BLaER1 (cell line): ENCODE data around the gene TCEAL4.

ENCODE experiments used
- H3K27ac ChIP-seq: shearing (Covaris generic); formaldehyde crosslinking; 2 replicates; pipeline ENCODE4 v1.8.1; 2022
- H3K27me3 ChIP-seq: shearing (Covaris generic); formaldehyde crosslinking; 2 replicates; pipeline ENCODE4 v1.8.1; 2022
- H3K36me3 ChIP-seq: shearing (Covaris generic); formaldehyde crosslinking; 2 replicates; pipeline ENCODE4 v1.8.1; 2022
- H3K4me1 ChIP-seq: shearing (Covaris generic); formaldehyde crosslinking; 2 replicates; pipeline ENCODE4 v1.8.1; 2022
- H3K4me2 ChIP-seq: shearing (Covaris generic); formaldehyde crosslinking; 2 replicates; pipeline ENCODE4 v1.8.1; 2022
- H3K4me3 ChIP-seq: shearing (Covaris generic); formaldehyde crosslinking; 2 replicates; pipeline ENCODE4 v1.8.1; 2022
- H3K9ac ChIP-seq: shearing (Covaris generic); formaldehyde crosslinking; 2 replicates; pipeline ENCODE4 v1.8.1; 2022
- H3K9me3 ChIP-seq: shearing (Covaris generic); formaldehyde crosslinking; 2 replicates; pipeline ENCODE4 v1.8.1; 2022
- H4K20me1 ChIP-seq: shearing (Covaris generic); formaldehyde crosslinking; 2 replicates; pipeline ENCODE4 v1.8.1; 2022
- Cebpa-rat ChIP-seq: shearing (Covaris generic); IDR thresholded peaks from 2 replicates; pipeline ENCODE4 v1.8.1; 2022

Gene TCEAL4

GRCh38 chrX:103554687-103555424 lies 30.5 kb upstream of the TCEAL4 start:
- H4K20me1 ChIP-seq: no peaks in the 10 kb centered on the region
- no peak for TF ChIP-seq Cebpa-rat
- no peak overlapping the region for H3K9ac ChIP-seq
- no peak overlapping the region for H3K4me3 ChIP-seq
- H3K9me3 ChIP-seq: no peaks in the 10 kb centered on the region
- H3K27me3 ChIP-seq: no peaks in the 10 kb centered on the region
- H3K4me1 ChIP-seq: no peaks in the 10 kb centered on the region
- H3K36me3 ChIP-seq: no peaks in the 10 kb centered on the region
- H3K27ac ChIP-seq: no peak overlapping the region
- no peak overlapping the region for H3K4me2 ChIP-seq

GRCh38 chrX:103556963-103557612 lies 28.2 kb upstream of the TCEAL4 start:
- TF ChIP-seq Cebpa-rat: no peak
- Histone ChIP-seq H3K9ac (no peak overlapping the region), H3K4me3 (no peak overlapping the region), H3K4me2 (no peak overlapping the region), H3K27me3 (no peaks in the 10 kb centered on the region), H4K20me1 (no peaks in the 10 kb centered on the region), H3K27ac (no peak overlapping the region), H3K36me3 (no peaks in the 10 kb centered on the region), H3K4me1 (no peaks in the 10 kb centered on the region), H3K9me3 (no peaks in the 10 kb centered on the region)

GRCh38 chrX:103560256-103560655 lies 25.1 kb upstream of the TCEAL4 start:
- Histone ChIP-seq H3K9ac (no peak overlapping the region), H3K27ac (no peak overlapping the region), H3K9me3 (no peaks in the 10 kb centered on the region), H3K4me3 (no peak overlapping the region), H3K36me3 (no peaks in the 10 kb centered on the region), H4K20me1 (no peaks in the 10 kb centered on the region), H3K4me1 (no peaks in the 10 kb centered on the region), H3K27me3 (no peaks in the 10 kb centered on the region), H3K4me2 (no peak overlapping the region)
- TF ChIP-seq Cebpa-rat: no peak

- Histone ChIP-seq H3K27ac (no peak overlapping the region), H3K4me3 (no peak overlapping the region), H3K4me1 (no peaks in the 10 kb centered on the region), H3K36me3 (no peaks in the 10 kb centered on the region), H3K27me3 (0 out of 2 replicates have a peak, but pooled peaks cover 6% of the 10 kb centered on the region), H3K4me2 (no peak overlapping the region), H4K20me1 (no peaks in the 10 kb centered on the region), H3K9ac (no peak overlapping the region), H3K9me3 (no peaks in the 10 kb centered on the region)
- no peak for TF ChIP-seq Cebpa-rat
Observed at GRCh38 chrX:103562801-103563200, 22.5 kb upstream of the TCEAL4 start.

- H3K4me2 ChIP-seq: no peak overlapping the region
- H4K20me1 ChIP-seq: no peaks in the 10 kb centered on the region
- 0 out of 2 replicates have a peak, but pooled peaks cover 6% of the 10 kb centered on the region for H3K27me3 ChIP-seq
- H3K9me3 ChIP-seq: no peaks in the 10 kb centered on the region
- H3K4me3 ChIP-seq: no peak overlapping the region
- no peaks in the 10 kb centered on the region for H3K4me1 ChIP-seq
- no peak overlapping the region for H3K9ac ChIP-seq
- H3K36me3 ChIP-seq: no peaks in the 10 kb centered on the region
- TF ChIP-seq Cebpa-rat: no peak
- no peak overlapping the region for H3K27ac ChIP-seq
Observed at GRCh38 chrX:103565197-103565596, 20.1 kb upstream of the TCEAL4 start.

GRCh38 chrX:103565752-103566151 lies 19.6 kb upstream of the TCEAL4 start:
- no peak overlapping the region for H3K27ac ChIP-seq
- TF ChIP-seq Cebpa-rat: no peak
- no peaks in the 10 kb centered on the region for H4K20me1 ChIP-seq
- H3K9me3 ChIP-seq: no peaks in the 10 kb centered on the region
- H3K9ac ChIP-seq: no peak overlapping the region
- no peak overlapping the region for H3K4me2 ChIP-seq
- H3K27me3 ChIP-seq: 0 out of 2 replicates have a peak, but pooled peaks cover 6% of the 10 kb centered on the region
- H3K4me3 ChIP-seq: no peak overlapping the region
- H3K4me1 ChIP-seq: no peaks in the 10 kb centered on the region
- H3K36me3 ChIP-seq: no peaks in the 10 kb centered on the region

- Histone ChIP-seq H4K20me1 (no peaks in the 10 kb centered on the region), H3K4me2 (no peak overlapping the region), H3K4me1 (no peaks in the 10 kb centered on the region), H3K9ac (no peak overlapping the region), H3K9me3 (no peaks in the 10 kb centered on the region), H3K36me3 (no peaks in the 10 kb centered on the region), H3K27me3 (0 out of 2 replicates have a peak, but pooled peaks cover 4% of the 10 kb centered on the region), H3K4me3 (no peak overlapping the region), H3K27ac (no peak overlapping the region)
- TF ChIP-seq Cebpa-rat: no peak
Observed at GRCh38 chrX:103571121-103571520, 14.2 kb upstream of the TCEAL4 start.

- Histone ChIP-seq H3K4me3 (no peak overlapping the region), H3K4me2 (no peak overlapping the region), H4K20me1 (no peaks in the 10 kb centered on the region), H3K4me1 (no peaks in the 10 kb centered on the region), H3K9me3 (no peaks in the 10 kb centered on the region), H3K9ac (no peak overlapping the region), H3K27me3 (no peaks in the 10 kb centered on the region), H3K27ac (no peak overlapping the region), H3K36me3 (no peaks in the 10 kb centered on the region)
- TF ChIP-seq Cebpa-rat: no peak
Observed at GRCh38 chrX:103571726-103572125, 13.6 kb upstream of the TCEAL4 start.

GRCh38 chrX:103573202-103573601 lies 12.1 kb upstream of the TCEAL4 start:
- Histone ChIP-seq H3K9ac (no peak overlapping the region), H4K20me1 (no peaks in the 10 kb centered on the region), H3K27me3 (no peaks in the 10 kb centered on the region), H3K36me3 (no peaks in the 10 kb centered on the region), H3K4me1 (no peaks in the 10 kb centered on the region), H3K4me2 (no peak overlapping the region), H3K4me3 (no peak overlapping the region), H3K9me3 (no peaks in the 10 kb centered on the region), H3K27ac (no peak overlapping the region)
- no peak for TF ChIP-seq Cebpa-rat

GRCh38 chrX:103584596-103584995 lies 719 bp upstream of the TCEAL4 start:
- H3K9me3 ChIP-seq: peaks cover 7% of the 10 kb centered on the region
- H3K27me3 ChIP-seq: no peaks in the 10 kb centered on the region; the same call in 1 of the 2 replicates
- H3K4me2 ChIP-seq: no peak overlapping the region
- no peak overlapping the region for H3K27ac ChIP-seq
- no peak for TF ChIP-seq Cebpa-rat
- H3K9ac ChIP-seq: no peak overlapping the region
- no peaks in the 10 kb centered on the region for H3K36me3 ChIP-seq
- peaks cover 7% of the 10 kb centered on the region; the same call in 1 of the 2 replicates for H3K4me1 ChIP-seq
- H4K20me1 ChIP-seq: no peaks in the 10 kb centered on the region
- no peak overlapping the region for H3K4me3 ChIP-seq
